Peyer's patch (tissue), 4 donors: Measurements from ENCODE around the gene RAE1.

Experiments
- CTCF ChIP-seq, 6 experiments: fragments of 450-650 bp in 4 of 6; fragments of 200-600 bp in 2 of 6; sonication (generic) in 1 of 6; IDR thresholded peaks; one replicate each; pipeline ENCODE4 v1.5.1; 2017 to 2019; ENCODE audit warnings: antibody characterized with exemption in 6 of 6, mild to moderate bottlenecking in 3 of 6, moderate library complexity in 1 of 6
- POLR2A ChIP-seq, 2 donors: fragments of 450-650 bp; IDR thresholded peaks; one replicate each; pipeline ENCODE4 v1.5.1; 2017; ENCODE audit warnings: antibody characterized with exemption in 2 of 2, mild to moderate bottlenecking in 2 of 2, moderate library complexity in 2 of 2

- no peak for TF ChIP-seq CTCF (IDR thresholded peaks at IDR 0.05)
- no peak for TF ChIP-seq POLR2A (IDR thresholded peaks at IDR 0.05)
Measured at GRCh38 chr20:57422254-57422653, 71.2 kb downstream of the RAE1 start.
